HepG2 (cell line): ENCODE measurements around the gene CPT1C. TPM values are rescaled to one million over a fixed set of nuclear protein-coding genes. Genes with fewer than 3 reads are reported as not detected.

Experiments
- BCLAF1 ChIP-seq: fragments of 450-650 bp; IDR thresholded peaks from 2 replicates; pipeline ENCODE4 v1.6.1; 2017; ENCODE audit warnings: mild to moderate bottlenecking
- CERS6 ChIP-seq: sonication (generic); formaldehyde crosslinking; IDR thresholded peaks from 2 replicates; pipeline ENCODE4 v1.5.0; 2020; ENCODE audit warnings: missing genetic modification reagents
- CSRNP2 ChIP-seq: sonication (generic); formaldehyde crosslinking; conservative IDR thresholded peaks from 2 replicates; pipeline ENCODE4 v1.8.0; 2022; ENCODE audit warnings: low read depth, missing genetic modification reagents
- GMEB2 ChIP-seq: IDR thresholded peaks from 2 replicates; pipeline ENCODE4 v1.6.1; 2016; ENCODE audit warnings: missing biosample characterization, missing genetic modification reagents, low read depth
- HHEX ChIP-seq: IDR thresholded peaks from 2 replicates; pipeline ENCODE4 v1.6.1; 2016; ENCODE audit warnings: control low read depth
- PTBP1 ChIP-seq: fragments of 200-400 bp; formaldehyde crosslinking; IDR thresholded peaks from 2 replicates; pipeline ENCODE4 v1.6.1; 2018; ENCODE audit warnings: low read length, low read depth; ENCODE audit not compliant: poor library complexity, severe bottlenecking
- REXO4 ChIP-seq: sonication (generic); formaldehyde crosslinking; IDR thresholded peaks from 2 replicates; pipeline ENCODE4 v1.8.0; 2022; ENCODE audit warnings: missing genetic modification reagents, mild to moderate bottlenecking, borderline replicate concordance
- SIX1 ChIP-seq: sonication (generic); formaldehyde crosslinking; IDR thresholded peaks from 2 replicates; pipeline ENCODE4 v1.4.0; 2020; ENCODE audit warnings: missing genetic modification reagents, borderline replicate concordance
- SP4 ChIP-seq: sonication (generic); formaldehyde crosslinking; IDR thresholded peaks from 2 replicates; pipeline ENCODE4 v1.8.1; 2023; ENCODE audit warnings: mild to moderate bottlenecking, missing genetic modification reagents
- TFDP1 ChIP-seq: IDR thresholded peaks from 2 replicates; pipeline ENCODE4 v1.6.1; 2016; ENCODE audit warnings: missing compliant biosample characterization, missing genetic modification reagents, borderline replicate concordance
- TOPORS ChIP-seq: sonication (generic); formaldehyde crosslinking; IDR thresholded peaks from 2 replicates; pipeline ENCODE4 v1.8.0; 2023; ENCODE audit warnings: mild to moderate bottlenecking, missing genetic modification reagents
- U2AF1 ChIP-seq: fragments of 200-400 bp; formaldehyde crosslinking; optimal IDR thresholded peaks from 2 replicates; pipeline ENCODE3; 2017; ENCODE audit warnings: mild to moderate bottlenecking, low read depth, low read length
- ZFP37 ChIP-seq: sonication (generic); formaldehyde crosslinking; IDR thresholded peaks from 2 replicates; pipeline ENCODE4 v1.4.0; 2020; ENCODE audit warnings: missing genetic modification reagents, borderline replicate concordance
- ZNF296 ChIP-seq: sonication (generic); formaldehyde crosslinking; conservative IDR thresholded peaks from 2 replicates; pipeline ENCODE4 v1.5.0; 2020; ENCODE audit warnings: mild to moderate bottlenecking, missing genetic modification reagents
- ZNF749 ChIP-seq: sonication (generic); formaldehyde crosslinking; IDR thresholded peaks from 2 replicates; pipeline ENCODE4 v1.8.0; 2022; ENCODE audit warnings: mild to moderate bottlenecking, missing genetic modification reagents, moderate library complexity, borderline replicate concordance
- ZNF83 ChIP-seq: sonication (generic); formaldehyde crosslinking; IDR thresholded peaks from 2 replicates; pipeline ENCODE4 v1.4.0; 2020; ENCODE audit warnings: missing genetic modification reagents, mild to moderate bottlenecking, borderline replicate concordance
- ZNF841 ChIP-seq: sonication (generic); formaldehyde crosslinking; IDR thresholded peaks from 2 replicates; pipeline ENCODE4 v1.8.1; 2023; ENCODE audit warnings: missing genetic modification reagents, borderline replicate concordance
- polyA plus RNA-seq, 8 experiments: library from polyadenylated mRNA; depleted of rRNA in 3 of 8; stranded (reverse) in 7 of 8; unstranded in 1 of 8; fragments of >200 nt; fragmentation: Illumina TruSeq in 4 of 8; extraction: Trizol in 4 of 8; gene quantifications; 2 replicates each; pipeline versions ENCODE4 v1.2.1 to v1.2.3, GENCODE V29; 2011 to 2016; ENCODE audit warnings: low read depth in 4 of 8, missing spikeins in 1 of 8, mixed read lengths in 1 of 8; ENCODE audit not compliant: insufficient read depth in 1 of 8
- total RNA-seq, 5 experiments: library from RNA; depleted of rRNA; stranded (reverse); fragments of >200 nt; fragmentation: Illumina TruSeq; extraction: Trizol; gene quantifications; 2 replicates each; pipeline ENCODE4 v1.2.3, GENCODE V29; 2016; ENCODE audit warnings: low read depth in 1 of 5

CPT1C gene
- total and polyA plus RNA-seq, 2 of the 13 experiments (the other 11 are each of a cell fraction or from before 2014, with no cell fraction given), result 0.18 TPM; not detected in 1

GRCh38 chr19:49672131-49672919 lies 18.6 kb upstream of the CPT1C start (continued):
- TF ChIP-seq CERS6 (CRISPR knock-in tag) (no peak), HHEX (CRISPR knock-in tag) (no peak), GMEB2 (CRISPR knock-in tag) (no peak), SIX1 (CRISPR knock-in tag) (no peak), SP4 (CRISPR knock-in tag) (peak; percentile 56; the same call in 1 of the 2 replicates), CSRNP2 (no peak), ZNF841 (CRISPR knock-in tag) (peak; percentile 40; the same call in 1 of the 2 replicates), U2AF1 (peak; percentile 80), REXO4 (CRISPR knock-in tag) (no peak), TOPORS (no peak), ZNF83 (no peak), ZNF749 (0 out of 2 replicates have a peak, but pooled peaks have one; percentile 43), TFDP1 (peak; percentile 41; the same call in 1 of the 2 replicates), PTBP1 (peak; percentile 66), ZNF296 (CRISPR knock-in tag) (no peak), BCLAF1 (no peak), ZFP37 (CRISPR knock-in tag) (no peak)
